Kidney (tissue), 14 donors: ENCODE measurements around the gene CLDN10. TPM values are rescaled to one million over a fixed set of nuclear protein-coding genes. Genes with fewer than 3 reads are reported as not detected.
A peak's percentile ranks its signal among the peaks of the same experiment; 100 is the strongest.

Source experiments
- DNase-seq, 5 donors: peaks; one replicate each; pipeline ENCODE4 v3.0.0-alpha.2; 2013 to 2020
- FAIRE-seq: peaks from 2 replicates; lab custom pipeline; 2012; peaks lifted over from hg19 to GRCh38; lab: Jason Lieb, UNC
- H3K27ac ChIP-seq, 2 donors: one replicate each; pipeline ENCODE4 v1.7.0; 2013; ENCODE audit warnings: low read depth in 2 of 2, low read length in 2 of 2, inconsistent platforms in 1 of 2
- H3K27me3 ChIP-seq: one replicate; pipeline ENCODE4 v1.7.1; 2013; ENCODE audit warnings: low read length, inconsistent platforms; ENCODE audit not compliant: control insufficient read depth, insufficient read depth
- H3K36me3 ChIP-seq, 3 donors: one replicate each; pipeline versions ENCODE4 v1.7.0 to v1.7.1; 2013; ENCODE audit warnings: low read length in 3 of 3, control low read depth in 1 of 3, inconsistent platforms in 1 of 3; ENCODE audit not compliant: insufficient read depth in 3 of 3, control insufficient read depth in 2 of 3
- H3K4me1 ChIP-seq, 3 donors: one replicate each; pipeline versions ENCODE4 v1.7.0 to v1.7.1; 2013; ENCODE audit warnings: low read length in 3 of 3, inconsistent platforms in 1 of 3, low read depth in 1 of 3; ENCODE audit not compliant: control insufficient read depth in 2 of 3, insufficient read depth in 2 of 3
- H3K4me3 ChIP-seq, 3 donors: one replicate each; pipeline versions ENCODE4 v1.7.0 to v1.8.1; 2013; ENCODE audit warnings: low read length in 3 of 3, control low read depth in 1 of 3, inconsistent platforms in 1 of 3
- H3K9ac ChIP-seq, 3 donors: one replicate each; pipeline versions ENCODE4 v1.7.0 to v1.7.1; 2013; ENCODE audit warnings: low read length in 3 of 3, control low read depth in 1 of 3, inconsistent platforms in 1 of 3
- H3K9me3 ChIP-seq, 3 donors: one replicate each; pipeline versions ENCODE4 v1.7.0 to v1.7.1; 2013; ENCODE audit warnings: low read length in 3 of 3, control low read depth in 1 of 3, inconsistent platforms in 1 of 3; ENCODE audit not compliant: control insufficient read depth in 2 of 3, insufficient read depth in 1 of 3
- CTCF ChIP-seq: IDR thresholded peaks from 3 replicates; pipeline ENCODE4 v1.5.1; 2012; ENCODE audit warnings: mild to moderate bottlenecking, moderate library complexity, borderline replicate concordance; ENCODE audit not compliant: insufficient read depth; ENCODE audit errors: extremely low read depth
- intact Hi-C: fragments of 100-400 bp; cut with DNase I; formaldehyde crosslinking; loops from one replicate; pipeline ENCODE4 v1.11.1; 2022
- polyA plus RNA-seq: library from polyadenylated mRNA; stranded (reverse); fragments of 350-450 nt; fragmentation: Illumina TruSeq; extraction: RNeasy Lipid Tissue Mini Kit (QIAGEN cat#74804); gene quantifications from one replicate; pipeline ENCODE4 v1.2.3, GENCODE V29; 2014; ENCODE audit warnings: low read depth, low replicate concordance; ENCODE audit not compliant: insufficient read depth
- total RNA-seq: library from RNA; stranded (reverse); fragmentation: NEBNext Ultra II Directional; extraction: Animal tissue kit (Norgen Biotek cat#: 25700); gene quantifications from one replicate; pipeline ENCODE4 v1.2.1, GENCODE V29; 2021
- donor health status: control.
- donor health status: control.
- donor health status: control.
- donor health status: control.
- donor health status: control.
- donor health status: DM: yes; HTN: yes; CAD: no.
- donor health status: Normal renal cell carcinoma (clear cell type).

Gene CLDN10
- total and polyA plus RNA-seq, 2 donors from 2014 or later: 144 to 174 TPM

GRCh38 chr13:95605448-95606125 lies 53.1 kb downstream of the CLDN10 start:
- H3K4me3 ChIP-seq: no peak overlapping the region
- FAIRE-seq (peak; percentile 27), DNase-seq (peak in 2 of 5 donors; percentile 36 to 44)
- no peaks in the 10 kb centered on the region for H3K9me3 ChIP-seq
- no peak for TF ChIP-seq CTCF
- peaks cover 2 to 52% (median 18%) of the 10 kb centered on the region in 3 donors for H3K4me1 ChIP-seq
- H3K36me3 ChIP-seq: peaks cover 0 to 10% (median 2%) of the 10 kb centered on the region in 3 donors
- peak overlapping the region; percentile 60 to 76 for H3K27ac ChIP-seq
- H3K9ac ChIP-seq: no peak overlapping the region
- no peaks in the 10 kb centered on the region for H3K27me3 ChIP-seq
- intact Hi-C loops: no loop called here

- DNase-seq (no peak), FAIRE-seq (no peak)
- peaks cover 2 to 52% (median 18%) of the 10 kb centered on the region in 3 donors for H3K4me1 ChIP-seq
- peaks cover 4 to 12% (median 5%) of the 10 kb centered on the region in 3 donors for H3K36me3 ChIP-seq
- H3K27ac ChIP-seq: peak overlapping the region; percentile 32 to 35
- no peak for TF ChIP-seq CTCF
- no peak overlapping the region for H3K4me3 ChIP-seq
- no peaks in the 10 kb centered on the region for H3K9me3 ChIP-seq
- H3K9ac ChIP-seq: peak overlapping the region in 1 of 3 donors; percentile 30
- intact Hi-C loops: no loop called here
- no peaks in the 10 kb centered on the region for H3K27me3 ChIP-seq
Measured at GRCh38 chr13:95607366-95607765, 54.8 kb downstream of the CLDN10 start.

- FAIRE-seq (no peak), DNase-seq (peak in 1 of 5 donors; percentile 32)
- no peaks in the 10 kb centered on the region for H3K27me3 ChIP-seq
- H3K9me3 ChIP-seq: no peaks in the 10 kb centered on the region
- TF ChIP-seq CTCF: no peak
- no peak overlapping the region for H3K4me3 ChIP-seq
- H3K4me1 ChIP-seq: peaks cover 2 to 41% (median 14%) of the 10 kb centered on the region in 3 donors
- H3K9ac ChIP-seq: no peak overlapping the region
- H3K36me3 ChIP-seq: peaks cover 2 to 11% (median 5%) of the 10 kb centered on the region in 3 donors
- intact Hi-C loops: no loop called here
- H3K27ac ChIP-seq: no peak overlapping the region
Measured at GRCh38 chr13:95608640-95609323, 56.3 kb downstream of the CLDN10 start.
